HG02588 (cell line): ENCODE data around the gene FAM240A.
"Not testable (repeated sequence)": the region's sequence is repeated elsewhere in the genome, so short reads cannot be mapped to it uniquely, and the experiment has no call there.

Source experiments
- ATAC-seq: cut with Tn5 transposase; IDR thresholded peaks from one replicate; pipeline ENCODE4 v1.9.1; 2021; ENCODE audit warnings: mild to moderate bottlenecking, moderate library complexity; ENCODE audit not compliant: unreplicated experiment

The FAM240A gene

GRCh38 chr3:46612324-46612723 is at the start of gene FAM240A:
Gene FAM240A (plus strand): TSS chr3:46612525. CDS start chr3:46612684, 159 bp downstream.
- no peak for ATAC-seq

GRCh38 chr3:46564190-46565021 is 47.9 kb upstream of the FAM240A start:
- ATAC-seq: no peak

- no peak for ATAC-seq
Measured at GRCh38 chr3:46565077-46565476, 47.2 kb upstream of the FAM240A start.

GRCh38 chr3:46565607-46566039 is 46.7 kb upstream of the FAM240A start:
- no peak for ATAC-seq

GRCh38 chr3:46566040-46566641 is 46.2 kb upstream of the FAM240A start, which contains the start of gene LRRC2:
Gene LRRC2 (minus strand): TSS chr3:46566302. CDS start chr3:46551591, 14,711 bp downstream.
- ATAC-seq: no peak

- ATAC-seq: no peak
Measured at GRCh38 chr3:46571684-46572083, 40.6 kb upstream of the FAM240A start.

- ATAC-seq: no peak
Measured at GRCh38 chr3:46573701-46574100, 38.6 kb upstream of the FAM240A start.

- no peak for ATAC-seq
Measured at GRCh38 chr3:46574243-46574646, 38.1 kb upstream of the FAM240A start.

- ATAC-seq: no peak
Measured at GRCh38 chr3:46574881-46575576, 37.3 kb upstream of the FAM240A start.

- no peak for ATAC-seq
Measured at GRCh38 chr3:46575577-46576222, 36.6 kb upstream of the FAM240A start.

- no peak for ATAC-seq
Measured at GRCh38 chr3:46576386-46576785, 35.9 kb upstream of the FAM240A start.

GRCh38 chr3:46576879-46577278 is 35.4 kb upstream of the FAM240A start:
- no peak for ATAC-seq

GRCh38 chr3:46577580-46578249 is 34.6 kb upstream of the FAM240A start:
- not testable (repeated sequence) for ATAC-seq

- no peak for ATAC-seq
Measured at GRCh38 chr3:46578973-46579755, 33.2 kb upstream of the FAM240A start.

- no peak for ATAC-seq
Measured at GRCh38 chr3:46579756-46580286, 32.5 kb upstream of the FAM240A start.

- ATAC-seq: no peak
Measured at GRCh38 chr3:46580675-46581074, 31.6 kb upstream of the FAM240A start.

- no peak for ATAC-seq
Measured at GRCh38 chr3:46584598-46585467, 27.5 kb upstream of the FAM240A start.
